Cerebellar cortex (tissue), 1 donor: ENCODE results near the gene BAAT.

Source experiments
- DNase-seq: peaks from one replicate; pipeline ENCODE4 v3.0.0-alpha.2; 2015; ENCODE audit warnings: low spot score

BAAT gene

DNA sequence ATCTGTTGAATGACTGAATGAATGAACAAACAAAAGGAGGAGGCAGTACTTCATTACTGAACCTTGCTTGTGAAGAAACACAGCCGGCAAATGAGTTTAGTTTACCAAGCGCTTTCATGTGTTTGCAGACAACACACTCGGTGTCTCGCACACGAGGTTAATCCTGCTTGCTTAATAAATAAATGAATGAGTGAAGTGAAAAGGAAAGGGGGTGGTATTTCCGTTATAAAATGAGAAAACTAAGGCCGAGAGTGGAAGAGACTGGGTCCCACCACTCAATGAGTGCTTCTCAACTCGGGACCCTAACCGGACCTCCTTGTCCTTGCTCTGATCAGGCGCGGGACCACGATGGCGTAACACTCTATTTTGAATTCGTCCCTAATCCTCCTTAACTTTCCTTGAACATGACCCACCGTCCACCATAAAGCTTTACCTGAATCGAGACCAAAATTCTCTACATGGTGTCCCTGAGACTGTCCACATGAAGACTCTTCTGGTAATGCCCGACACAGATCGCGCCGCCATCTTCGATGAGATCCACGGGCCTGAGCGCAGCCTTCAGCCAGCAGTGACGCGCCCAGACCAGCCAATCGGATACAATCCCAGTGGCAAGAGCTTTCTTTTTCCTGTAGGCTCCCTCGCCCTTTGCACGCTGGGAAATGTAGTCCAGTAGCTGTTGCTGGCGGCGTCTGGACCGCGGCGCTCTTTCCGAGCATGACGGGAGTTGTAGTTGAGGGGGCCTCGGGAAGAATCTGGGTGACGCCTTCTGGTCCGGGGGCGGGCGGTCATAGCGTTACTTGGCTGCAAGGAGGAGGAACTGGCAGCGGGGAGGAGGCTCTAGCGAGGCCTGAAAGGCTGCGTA, 13.5 kb upstream of the BAAT start, which contains the start of the genes MRPL50 and ZNF189:
TSS of gene MRPL50 (minus strand) at position 551 of the 862 bp plus-strand sequence. CDS start at position 525, 26 bp downstream.
TSS of gene ZNF189 (plus strand) at position 784 of the 862 bp plus-strand sequence. CDS start 306 bp downstream, outside the sequence.
- DNase-seq, result peak; percentile 100

DNA sequence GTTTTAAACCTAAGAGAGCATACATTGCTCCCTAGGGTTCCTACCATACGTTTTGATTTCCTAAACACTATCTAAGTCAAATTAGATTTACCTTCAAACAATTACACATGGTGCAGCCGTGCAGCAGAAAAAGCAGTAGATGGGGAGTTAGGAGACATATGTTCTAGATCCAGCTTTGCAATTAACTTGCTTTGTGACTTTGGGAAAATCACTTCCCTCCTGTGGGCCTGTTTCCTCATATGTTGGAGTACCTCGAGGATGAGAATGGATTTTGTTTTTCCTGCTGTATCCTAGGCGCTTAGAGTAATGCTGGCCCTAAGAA, 12.9 kb upstream of the BAAT start:
- no peak for DNase-seq

DNA sequence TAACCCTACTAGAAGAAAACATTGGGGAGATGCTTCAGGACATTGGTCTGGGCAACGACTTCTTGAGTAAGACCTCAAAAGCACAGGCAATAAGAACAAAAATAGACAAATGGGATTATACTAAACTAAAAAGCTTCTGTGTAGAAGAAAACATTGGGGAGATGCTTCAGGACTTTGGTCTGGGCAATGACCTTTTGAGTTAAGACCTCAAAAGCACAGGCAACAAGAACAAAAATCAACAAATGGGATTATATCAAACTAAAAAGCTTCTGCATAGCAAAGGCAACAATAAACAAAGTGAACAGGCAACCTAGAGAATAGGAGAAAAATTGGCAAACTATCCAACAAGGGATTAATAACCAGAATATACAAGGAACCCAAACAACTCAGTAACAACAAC, 9.9 kb upstream of the BAAT start:
- DNase-seq, result no peak

DNA sequence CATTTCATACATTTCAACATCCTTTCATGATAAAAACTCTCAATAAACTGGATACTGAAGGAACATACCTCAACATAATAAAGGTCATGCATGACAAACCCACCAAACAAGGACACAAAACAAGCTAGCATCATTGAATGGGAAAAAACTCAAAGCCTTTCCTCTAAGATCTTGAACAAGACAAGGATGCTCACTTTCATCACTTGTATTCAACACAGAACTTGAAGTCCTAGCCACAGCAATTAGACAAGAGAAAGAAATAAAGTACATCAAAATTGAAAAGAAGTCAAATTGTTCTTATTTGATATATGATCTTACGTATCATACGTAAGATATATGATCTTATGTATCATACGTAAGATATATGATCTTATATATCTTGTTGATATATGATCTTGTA, 8.3 kb upstream of the BAAT start:
- no peak for DNase-seq

DNA sequence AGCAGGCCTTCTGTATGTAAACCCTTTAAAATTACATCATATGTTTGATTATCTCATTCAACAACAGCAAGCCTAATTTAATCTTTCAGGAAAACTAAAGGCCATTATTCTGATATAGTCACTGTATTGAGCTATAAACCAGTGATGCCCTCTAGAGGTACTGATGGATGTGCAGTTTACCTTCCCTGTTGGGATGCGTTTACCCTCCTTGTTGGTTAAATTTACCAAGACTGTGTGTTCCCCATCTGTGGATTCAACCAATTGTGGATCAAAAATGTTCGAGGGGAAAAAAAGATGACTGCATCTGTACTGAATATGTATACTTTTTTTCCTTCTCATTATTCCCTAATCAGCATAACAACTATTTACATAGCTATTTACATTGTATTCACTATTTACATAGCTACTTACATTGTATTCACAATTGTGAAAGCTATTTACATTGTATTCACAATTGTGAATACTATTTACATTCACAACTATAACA, 3.7 kb upstream of the BAAT start:
- DNase-seq, result peak; percentile 37

DNA sequence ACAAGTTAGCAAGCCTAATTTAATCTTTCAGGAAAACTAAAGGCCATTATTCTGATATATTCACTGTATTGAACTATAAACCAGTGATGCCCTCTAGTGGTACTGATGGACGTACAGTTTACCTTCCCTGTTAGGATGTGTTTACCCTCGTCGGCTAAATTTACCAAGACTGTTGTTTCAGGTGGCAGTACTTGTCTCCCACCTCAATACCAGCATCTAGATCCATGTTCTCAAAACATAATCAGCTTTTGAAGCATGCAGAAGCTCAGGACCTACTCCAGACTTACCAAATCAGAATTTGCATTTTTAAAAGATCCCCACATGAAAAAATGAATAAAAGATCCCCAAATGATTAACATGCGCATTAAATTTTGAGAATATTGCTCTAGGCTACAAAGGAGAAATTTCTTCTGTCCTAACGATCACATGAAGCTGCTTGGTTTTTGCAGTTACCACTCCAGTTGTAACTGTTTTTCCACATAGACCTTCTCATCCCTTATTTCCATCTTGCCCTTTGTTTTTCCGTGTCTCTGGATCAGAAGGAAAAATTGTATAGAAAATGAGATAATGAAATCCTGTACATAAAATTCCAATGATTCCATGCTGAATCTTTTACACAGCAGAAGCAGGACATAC, 3.2 kb upstream of the BAAT start:
- peak; percentile 66 for DNase-seq

DNA sequence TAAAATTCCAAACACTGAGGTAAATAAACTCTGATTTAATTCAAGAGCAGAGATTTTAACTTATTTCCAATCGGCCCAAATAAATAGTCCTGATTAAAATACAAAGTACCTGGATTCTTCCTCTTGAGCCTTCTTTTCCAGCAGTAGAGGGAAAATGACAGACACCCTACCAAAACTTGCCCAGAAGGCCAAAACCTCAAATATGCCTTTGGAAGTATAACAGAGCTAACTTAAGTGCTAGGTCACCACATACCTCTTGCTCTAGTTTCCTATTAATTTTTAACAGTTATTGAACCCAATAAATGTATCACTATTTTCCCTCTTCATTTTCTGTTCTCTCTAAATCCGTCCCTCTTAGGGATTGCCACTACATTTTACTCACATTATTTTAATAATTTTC, 1.4 kb downstream of the BAAT start:
- no peak for DNase-seq

DNA sequence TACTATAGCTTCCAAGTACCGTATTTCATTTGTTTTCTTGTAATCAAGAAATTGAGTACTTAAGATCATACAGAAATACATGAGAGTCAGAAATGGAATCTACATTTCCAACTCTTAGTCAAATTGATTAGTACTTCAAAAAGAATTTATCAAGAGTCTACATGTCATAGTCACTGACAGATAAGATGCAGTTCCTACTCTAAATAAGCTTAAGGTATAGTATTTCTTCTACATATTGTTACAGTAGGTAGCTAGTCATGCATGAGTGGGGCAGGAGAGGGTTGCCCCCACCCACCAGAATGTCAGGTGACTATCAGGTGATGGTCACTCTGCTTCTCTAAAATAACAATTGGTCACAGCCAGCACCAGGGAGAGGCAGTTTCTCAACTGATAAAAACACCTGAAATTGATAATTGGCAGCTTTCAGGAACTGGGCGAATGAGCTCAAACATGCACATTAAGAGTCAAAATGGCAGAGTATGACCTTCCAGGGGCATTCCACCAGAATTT, 2.9 kb downstream of the BAAT start:
- DNase-seq, result no peak

DNA sequence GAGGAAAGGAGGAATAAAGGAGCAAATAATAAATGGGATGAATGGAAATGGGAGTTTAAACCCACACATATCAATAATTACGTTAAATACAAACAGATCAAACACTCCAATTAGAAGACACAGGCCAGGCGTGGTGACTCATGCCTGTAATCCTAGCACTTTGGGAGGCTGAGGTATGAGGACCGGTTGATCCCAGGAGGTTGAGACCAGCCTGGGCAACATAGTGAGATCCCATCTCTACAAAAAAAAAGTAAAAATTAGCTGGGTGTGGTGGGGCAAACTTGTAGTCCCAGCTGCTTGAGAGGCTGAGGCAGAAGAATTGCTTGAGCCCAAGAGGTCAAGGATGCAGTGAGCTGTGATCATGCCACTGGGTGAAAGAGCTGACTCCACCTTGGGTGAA, 3.7 kb downstream of the BAAT start:
- DNase-seq, result no peak

DNA sequence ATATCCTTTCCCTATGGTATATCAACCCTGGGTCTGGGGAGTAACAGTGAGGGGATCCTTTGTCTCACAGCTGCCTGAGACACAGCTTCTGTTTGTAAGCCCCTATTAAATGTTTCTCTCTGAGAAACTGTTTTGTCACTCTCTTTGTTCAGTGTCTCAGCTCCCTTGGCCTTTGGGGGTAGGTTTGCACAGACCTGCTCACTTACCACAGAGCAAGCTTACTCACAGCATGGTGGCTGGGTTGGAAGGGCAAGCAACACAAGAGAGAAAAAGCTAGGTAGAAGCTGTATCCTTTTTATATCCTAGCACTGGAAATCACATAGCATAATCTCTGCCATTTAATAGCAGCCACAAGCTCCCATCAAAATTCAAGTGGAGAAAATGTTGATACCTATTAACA, 4.5 kb downstream of the BAAT start:
- DNase-seq, result no peak

DNA sequence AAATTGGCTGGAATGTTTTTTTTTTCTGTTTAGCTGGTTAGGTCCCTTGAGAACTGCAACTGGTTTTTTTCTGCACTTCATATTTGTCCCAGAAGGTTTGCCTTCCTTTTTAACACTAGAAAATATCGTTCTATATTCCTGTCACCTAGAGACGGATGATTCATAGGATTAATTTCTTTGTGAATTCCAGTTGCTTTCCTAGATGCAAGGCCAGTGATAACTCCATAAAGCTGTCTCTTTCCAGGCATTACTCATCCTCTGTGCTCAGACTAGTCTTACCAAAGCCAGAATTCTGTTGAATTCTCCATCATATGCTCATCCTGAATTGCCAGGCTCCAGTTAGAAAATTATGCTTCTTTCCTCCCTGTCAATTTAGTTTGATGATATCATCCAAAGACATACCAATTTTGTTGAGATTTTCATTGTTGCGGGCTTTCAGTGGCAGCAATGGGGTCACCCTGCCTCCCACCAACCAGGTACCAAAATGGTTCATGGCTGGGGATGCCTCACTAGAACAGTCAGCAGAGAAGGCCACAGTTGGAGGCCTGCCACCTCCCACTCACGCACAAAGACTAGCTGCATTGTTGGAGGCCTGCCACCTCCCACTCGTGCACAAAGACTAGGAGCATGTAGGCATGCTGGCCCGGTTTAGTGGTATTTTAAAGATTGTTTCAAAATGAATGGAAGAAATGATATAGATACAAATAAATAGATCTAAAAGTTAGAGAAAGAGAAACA, 8.5 kb downstream of the BAAT start:
- no peak for DNase-seq

DNA sequence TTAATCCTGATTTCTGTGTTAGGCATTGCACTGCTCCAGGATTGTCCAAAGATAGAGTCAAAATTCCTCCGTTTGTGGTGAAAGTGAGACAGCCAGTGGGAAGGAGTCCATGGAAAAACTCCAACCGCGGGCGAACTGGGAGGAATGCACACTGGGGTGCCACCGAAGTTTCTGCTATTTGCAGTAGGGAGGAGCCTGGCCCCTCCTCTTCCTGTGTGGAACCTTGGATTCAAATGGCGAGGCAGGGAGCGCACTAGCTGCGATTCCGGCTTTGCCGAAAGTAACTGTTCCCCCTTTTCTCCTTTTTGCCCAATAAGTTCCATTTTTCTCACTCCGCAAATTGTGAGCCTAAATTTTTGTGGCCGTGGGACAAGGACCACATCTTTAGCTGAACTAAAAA, 9.3 kb downstream of the BAAT start:
- DNase-seq, result no peak

DNA sequence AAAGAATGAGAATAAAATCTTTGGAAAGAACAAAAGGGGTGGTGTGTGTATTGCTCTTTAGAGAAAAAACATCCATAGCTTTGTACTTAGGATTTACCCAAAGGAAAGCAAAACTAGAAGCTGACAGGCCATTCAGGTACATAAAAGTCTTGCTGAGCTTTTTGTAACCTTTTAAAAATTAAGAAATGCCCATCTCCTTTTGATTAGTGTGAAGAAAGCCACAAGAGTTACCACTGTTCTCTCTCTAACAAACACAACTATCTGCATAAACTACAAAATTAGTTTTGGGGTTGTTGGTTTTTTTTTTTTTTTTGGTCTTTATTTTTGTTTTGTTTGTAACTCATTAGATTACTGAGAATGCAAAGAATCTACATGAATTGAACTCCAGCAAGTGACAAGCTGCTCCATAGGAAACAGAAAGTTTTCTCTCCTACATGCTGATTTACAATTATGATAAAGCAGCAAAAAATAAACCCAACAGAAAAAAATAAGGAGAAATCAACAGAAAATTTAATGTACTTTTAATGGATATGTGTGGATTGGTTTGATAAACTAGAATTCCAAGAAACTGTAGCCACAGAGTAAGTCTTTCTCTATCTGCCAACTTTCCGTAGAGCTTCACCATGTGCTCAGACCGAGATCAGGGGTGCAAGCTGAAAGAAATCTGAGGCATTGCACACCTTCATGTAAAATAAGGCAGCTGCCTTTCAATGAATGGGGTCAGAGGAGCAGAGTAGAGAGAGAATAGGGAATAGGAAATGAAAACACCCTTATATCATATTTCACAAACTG, 12.3 kb downstream of the BAAT start:
- DNase-seq, result no peak

DNA sequence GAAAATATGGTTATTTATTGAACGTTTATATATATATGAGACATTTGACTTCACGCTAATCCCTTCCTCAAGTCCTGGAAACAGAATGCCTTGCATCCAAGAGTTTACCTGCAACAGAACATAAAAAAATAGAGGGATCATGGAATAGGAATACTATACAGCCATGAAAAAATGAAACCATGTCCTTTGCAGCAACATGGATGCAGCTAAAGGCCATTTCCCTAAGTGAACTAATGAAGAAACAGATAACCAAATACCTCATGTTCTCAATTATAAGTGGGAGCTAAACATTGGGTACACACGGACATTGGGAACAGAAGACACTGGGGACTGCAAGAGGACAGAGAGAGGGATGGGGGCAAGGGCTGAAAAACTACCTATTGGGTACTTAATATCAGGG, 13.0 kb downstream of the BAAT start:
- DNase-seq, result no peak

DNA sequence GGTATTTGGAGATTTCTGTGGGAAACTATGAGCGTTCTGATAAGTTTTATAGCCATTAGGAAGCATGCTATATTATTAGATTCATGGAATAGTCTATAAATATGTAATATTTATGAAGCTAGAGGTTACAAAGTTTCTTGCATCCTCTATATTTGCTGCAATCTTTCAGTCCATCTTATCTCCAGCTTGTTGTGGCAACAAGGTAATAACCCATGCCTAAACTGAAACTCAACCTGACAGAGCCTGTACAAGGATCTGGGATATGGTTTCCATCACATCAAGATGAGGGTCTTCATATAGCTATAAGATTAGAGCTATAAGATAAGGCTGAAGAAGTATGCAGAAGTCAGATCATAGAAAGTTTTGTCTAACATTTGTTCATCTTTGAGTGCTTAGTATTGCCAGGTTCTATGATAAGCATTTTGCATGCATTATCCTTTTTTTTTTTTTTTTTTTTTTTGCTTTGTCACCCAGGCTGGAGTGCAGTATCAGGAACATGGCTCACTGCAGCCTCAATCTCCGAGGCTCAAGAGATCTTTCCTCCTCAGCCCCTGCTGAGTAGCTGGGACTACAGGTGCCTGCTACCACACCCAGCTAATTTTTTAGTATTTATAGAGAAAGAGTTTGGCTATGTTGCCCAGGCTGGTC, 14.8 kb downstream of the BAAT start:
- no peak for DNase-seq

DNA sequence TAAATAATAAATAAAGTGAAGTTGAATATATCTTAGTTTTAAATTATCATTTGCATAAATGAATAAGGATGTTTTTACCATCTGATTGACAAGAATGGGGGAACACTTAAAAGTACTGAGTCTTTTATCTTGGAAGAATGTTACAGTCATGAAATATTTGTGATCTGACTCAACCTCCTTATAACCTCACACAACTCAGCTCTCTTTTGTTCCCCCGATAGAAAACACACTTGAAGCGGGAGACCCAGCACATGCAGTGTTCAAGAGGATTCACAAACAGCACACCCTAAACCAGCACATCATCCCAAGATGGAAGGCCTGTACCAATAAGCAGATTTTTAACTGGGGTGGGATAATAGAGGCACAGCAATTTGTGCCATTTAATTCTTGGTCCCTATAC, 15.5 kb downstream of the BAAT start:
- DNase-seq, result no peak

DNA sequence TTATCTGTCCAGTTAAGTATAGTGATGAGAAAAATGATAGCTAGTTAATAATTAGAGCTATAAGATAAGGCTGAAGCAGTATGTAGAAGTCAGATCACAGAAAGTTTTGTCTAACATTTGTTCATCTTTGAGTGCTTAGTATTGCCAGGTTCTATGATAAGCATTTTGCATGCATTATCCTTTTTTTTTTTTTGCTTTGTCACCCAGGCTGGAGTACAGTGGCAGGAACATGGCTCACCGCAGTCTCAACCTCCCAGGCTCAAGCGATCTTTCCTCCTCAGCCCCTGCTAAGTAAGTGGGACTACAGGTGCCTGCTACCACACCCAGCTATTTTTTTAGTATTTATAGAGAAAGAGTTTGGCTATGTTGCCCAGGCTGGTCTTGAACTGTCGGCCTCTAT, 17.5 kb downstream of the BAAT start:
- no peak for DNase-seq

DNA sequence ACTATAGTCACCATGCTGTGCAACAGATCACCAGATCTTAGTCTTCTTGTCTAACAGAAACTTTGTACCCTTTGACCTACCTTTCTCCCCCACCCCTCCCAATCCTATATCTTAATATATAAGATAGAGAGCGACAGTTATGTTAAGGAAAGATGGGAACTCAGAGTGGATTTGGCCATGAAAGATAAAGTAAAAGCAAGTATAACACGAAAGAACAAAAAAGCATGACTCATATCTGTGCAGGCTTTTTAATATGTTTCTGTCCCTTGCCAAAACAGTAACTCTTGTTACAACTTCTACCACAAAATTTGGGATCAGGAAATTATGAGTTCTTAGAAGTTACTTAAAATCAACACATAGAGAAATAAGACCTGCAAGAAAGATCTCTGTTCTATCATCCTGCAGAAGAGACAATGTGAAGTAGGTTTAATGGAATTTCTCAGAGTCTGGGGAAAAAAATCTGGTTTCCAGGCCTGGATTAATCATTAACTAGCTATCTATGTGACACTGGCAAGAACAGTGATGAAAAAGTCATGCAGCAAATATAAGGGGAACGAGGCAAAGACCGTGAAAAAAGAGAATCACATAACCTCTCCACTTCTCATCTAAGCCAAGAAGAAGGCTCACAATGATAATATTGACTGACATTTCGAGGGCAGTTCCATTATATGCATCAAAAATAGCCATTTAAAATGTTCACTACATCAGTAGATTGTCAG, 18.6 kb downstream of the BAAT start:
- no peak for DNase-seq

DNA sequence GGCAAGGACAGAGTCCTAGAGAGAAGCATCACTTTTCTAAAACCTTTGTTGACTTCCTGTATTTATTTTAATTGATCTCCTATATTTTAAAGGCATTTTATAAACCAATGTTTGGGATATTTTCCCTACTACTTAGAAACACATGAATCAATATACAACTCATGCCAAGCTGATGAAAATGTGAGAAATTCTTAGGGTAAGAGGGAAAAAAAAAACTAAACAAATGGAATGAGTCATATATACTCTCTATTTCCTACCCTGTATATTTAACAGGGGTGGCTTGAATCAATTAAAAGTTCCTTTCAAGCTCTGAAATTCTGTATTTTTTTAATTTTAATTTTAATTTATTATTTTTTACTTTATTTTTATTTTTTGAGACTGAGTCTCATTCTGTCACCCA, 19.6 kb downstream of the BAAT start:
- DNase-seq, result no peak

DNA sequence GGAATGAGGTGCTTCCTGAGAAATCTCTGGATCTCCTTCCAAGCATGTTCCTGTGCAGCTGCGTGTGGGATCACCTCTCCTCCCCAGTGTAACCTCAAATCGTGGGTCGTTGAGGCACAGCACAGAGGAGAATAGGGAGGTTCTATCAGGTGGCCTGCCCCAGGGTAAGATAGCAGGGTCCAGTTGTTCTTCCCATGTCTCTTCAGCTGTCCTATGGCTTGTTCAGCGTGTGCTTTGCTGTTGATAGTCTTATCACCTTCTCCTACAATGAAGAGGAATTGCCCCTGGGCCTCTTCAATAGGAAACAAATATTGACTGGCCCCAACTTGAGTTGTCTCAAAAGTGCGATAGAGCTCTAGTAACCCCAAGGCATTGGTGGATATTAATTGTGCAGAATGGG, 22.4 kb downstream of the BAAT start:
- no peak for DNase-seq

DNA sequence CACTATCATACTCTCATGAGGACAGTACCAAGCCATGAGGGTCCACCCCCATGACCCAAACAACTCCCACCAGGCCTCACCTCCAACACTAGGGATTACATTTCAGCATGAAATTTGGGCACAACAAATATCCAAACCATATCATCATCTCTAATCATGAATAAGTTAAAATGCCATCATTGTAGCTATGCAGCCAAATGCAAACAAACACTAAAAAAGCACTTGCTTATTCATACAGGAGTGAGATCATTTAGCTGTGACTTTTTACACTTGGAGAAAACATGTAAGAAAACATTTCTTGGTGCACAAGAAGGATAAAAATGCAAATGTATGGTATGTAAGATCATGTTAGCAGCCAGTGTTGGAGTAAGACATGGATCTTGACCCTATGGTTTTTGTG, 24.2 kb downstream of the BAAT start:
- no peak for DNase-seq
